ENCODE data around the gene WWOX. TPM values are rescaled to one million over a fixed set of nuclear protein-coding genes. Genes with fewer than 3 reads are reported as not detected.

Gene WWOX
- total and polyA plus RNA-seq, 2 of the 13 experiments (the other 11 are each of a cell fraction or from before 2014, with no cell fraction given): 9.1 to 37.4 TPM

DNA sequence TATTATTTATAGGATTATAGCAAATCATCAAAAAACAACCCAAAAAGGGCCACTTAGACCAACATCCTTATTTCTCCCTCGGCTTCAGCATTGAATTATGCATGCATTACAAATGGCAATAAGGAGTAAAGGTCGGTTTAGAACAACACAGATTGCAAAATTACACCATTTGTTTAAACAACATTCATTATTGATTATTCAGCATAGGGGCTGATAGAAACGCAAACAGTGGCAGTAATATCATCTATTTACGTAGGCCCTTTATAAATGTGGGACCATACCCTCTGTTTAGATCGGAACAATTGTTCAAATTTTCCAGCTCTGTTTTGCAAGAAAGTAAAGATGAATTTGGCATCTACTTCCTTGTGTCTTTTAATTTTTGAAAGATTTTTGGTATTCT is 153.3 kb downstream of the WWOX start (continued):
- TF ChIP-seq ARHGAP35 (CRISPR knock-in tag; IDR thresholded peaks at IDR 0.05; ENCODE audit: borderline replicate concordance) (no peak), FOXP4 (CRISPR knock-in tag; IDR thresholded peaks at IDR 0.05) (peak; percentile 98), RNF2 (conservative IDR thresholded peaks at IDR 0.05; ENCODE audit: low read depth) (no peak), ATF4 (CRISPR knock-in tag; IDR thresholded peaks at IDR 0.05) (peak in 1 of 2 experiments; percentile 77; a peak in 2 of 4 replicates), NFIC (IDR thresholded peaks at IDR 0.05; ENCODE audit: low read length) (peak; percentile 91), GPN1 (CRISPR knock-in tag; IDR thresholded peaks at IDR 0.05; ENCODE audit: borderline replicate concordance) (no peak), ATF6 (CRISPR knock-in tag; conservative IDR thresholded peaks at IDR 0.05) (no peak), ZNF34 (CRISPR knock-in tag; IDR thresholded peaks at IDR 0.05; ENCODE audit: borderline replicate concordance) (no peak), ZNF672 (CRISPR knock-in tag; IDR thresholded peaks at IDR 0.05) (no peak), CREM (IDR thresholded peaks at IDR 0.05) (peak; percentile 83), CREM (CRISPR knock-in tag; IDR thresholded peaks at IDR 0.05) (no peak), ZNF446 (CRISPR knock-in tag; IDR thresholded peaks at IDR 0.05) (no peak), HMGA1 (CRISPR knock-in tag; conservative IDR thresholded peaks at IDR 0.05) (no peak)
- TF ChIP-seq, protein P1, sequence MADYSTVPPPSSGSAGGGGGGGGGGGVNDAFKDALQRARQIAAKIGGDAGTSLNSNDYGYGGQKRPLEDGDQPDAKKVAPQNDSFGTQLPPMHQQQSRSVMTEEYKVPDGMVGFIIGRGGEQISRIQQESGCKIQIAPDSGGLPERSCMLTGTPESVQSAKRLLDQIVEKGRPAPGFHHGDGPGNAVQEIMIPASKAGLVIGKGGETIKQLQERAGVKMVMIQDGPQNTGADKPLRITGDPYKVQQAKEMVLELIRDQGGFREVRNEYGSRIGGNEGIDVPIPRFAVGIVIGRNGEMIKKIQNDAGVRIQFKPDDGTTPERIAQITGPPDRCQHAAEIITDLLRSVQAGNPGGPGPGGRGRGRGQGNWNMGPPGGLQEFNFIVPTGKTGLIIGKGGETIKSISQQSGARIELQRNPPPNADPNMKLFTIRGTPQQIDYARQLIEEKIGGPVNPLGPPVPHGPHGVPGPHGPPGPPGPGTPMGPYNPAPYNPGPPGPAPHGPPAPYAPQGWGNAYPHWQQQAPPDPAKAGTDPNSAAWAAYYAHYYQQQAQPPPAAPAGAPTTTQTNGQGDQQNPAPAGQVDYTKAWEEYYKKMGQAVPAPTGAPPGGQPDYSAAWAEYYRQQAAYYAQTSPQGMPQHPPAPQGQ (CRISPR knock-in tag; IDR thresholded peaks at IDR 0.05; ENCODE audit: borderline replicate concordance): no peak
- TF ChIP-seq, protein P2, sequence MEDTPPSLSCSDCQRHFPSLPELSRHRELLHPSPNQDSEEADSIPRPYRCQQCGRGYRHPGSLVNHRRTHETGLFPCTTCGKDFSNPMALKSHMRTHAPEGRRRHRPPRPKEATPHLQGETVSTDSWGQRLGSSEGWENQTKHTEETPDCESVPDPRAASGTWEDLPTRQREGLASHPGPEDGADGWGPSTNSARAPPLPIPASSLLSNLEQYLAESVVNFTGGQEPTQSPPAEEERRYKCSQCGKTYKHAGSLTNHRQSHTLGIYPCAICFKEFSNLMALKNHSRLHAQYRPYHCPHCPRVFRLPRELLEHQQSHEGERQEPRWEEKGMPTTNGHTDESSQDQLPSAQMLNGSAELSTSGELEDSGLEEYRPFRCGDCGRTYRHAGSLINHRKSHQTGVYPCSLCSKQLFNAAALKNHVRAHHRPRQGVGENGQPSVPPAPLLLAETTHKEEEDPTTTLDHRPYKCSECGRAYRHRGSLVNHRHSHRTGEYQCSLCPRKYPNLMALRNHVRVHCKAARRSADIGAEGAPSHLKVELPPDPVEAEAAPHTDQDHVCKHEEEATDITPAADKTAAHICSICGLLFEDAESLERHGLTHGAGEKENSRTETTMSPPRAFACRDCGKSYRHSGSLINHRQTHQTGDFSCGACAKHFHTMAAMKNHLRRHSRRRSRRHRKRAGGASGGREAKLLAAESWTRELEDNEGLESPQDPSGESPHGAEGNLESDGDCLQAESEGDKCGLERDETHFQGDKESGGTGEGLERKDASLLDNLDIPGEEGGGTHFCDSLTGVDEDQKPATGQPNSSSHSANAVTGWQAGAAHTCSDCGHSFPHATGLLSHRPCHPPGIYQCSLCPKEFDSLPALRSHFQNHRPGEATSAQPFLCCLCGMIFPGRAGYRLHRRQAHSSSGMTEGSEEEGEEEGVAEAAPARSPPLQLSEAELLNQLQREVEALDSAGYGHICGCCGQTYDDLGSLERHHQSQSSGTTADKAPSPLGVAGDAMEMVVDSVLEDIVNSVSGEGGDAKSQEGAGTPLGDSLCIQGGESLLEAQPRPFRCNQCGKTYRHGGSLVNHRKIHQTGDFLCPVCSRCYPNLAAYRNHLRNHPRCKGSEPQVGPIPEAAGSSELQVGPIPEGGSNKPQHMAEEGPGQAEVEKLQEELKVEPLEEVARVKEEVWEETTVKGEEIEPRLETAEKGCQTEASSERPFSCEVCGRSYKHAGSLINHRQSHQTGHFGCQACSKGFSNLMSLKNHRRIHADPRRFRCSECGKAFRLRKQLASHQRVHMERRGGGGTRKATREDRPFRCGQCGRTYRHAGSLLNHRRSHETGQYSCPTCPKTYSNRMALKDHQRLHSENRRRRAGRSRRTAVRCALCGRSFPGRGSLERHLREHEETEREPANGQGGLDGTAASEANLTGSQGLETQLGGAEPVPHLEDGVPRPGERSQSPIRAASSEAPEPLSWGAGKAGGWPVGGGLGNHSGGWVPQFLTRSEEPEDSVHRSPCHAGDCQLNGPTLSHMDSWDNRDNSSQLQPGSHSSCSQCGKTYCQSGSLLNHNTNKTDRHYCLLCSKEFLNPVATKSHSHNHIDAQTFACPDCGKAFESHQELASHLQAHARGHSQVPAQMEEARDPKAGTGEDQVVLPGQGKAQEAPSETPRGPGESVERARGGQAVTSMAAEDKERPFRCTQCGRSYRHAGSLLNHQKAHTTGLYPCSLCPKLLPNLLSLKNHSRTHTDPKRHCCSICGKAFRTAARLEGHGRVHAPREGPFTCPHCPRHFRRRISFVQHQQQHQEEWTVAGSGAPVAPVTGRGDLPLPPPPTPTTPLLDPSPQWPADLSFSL (CRISPR knock-in tag; IDR thresholded peaks at IDR 0.05): no peak
- TF ChIP-seq, protein P3, sequence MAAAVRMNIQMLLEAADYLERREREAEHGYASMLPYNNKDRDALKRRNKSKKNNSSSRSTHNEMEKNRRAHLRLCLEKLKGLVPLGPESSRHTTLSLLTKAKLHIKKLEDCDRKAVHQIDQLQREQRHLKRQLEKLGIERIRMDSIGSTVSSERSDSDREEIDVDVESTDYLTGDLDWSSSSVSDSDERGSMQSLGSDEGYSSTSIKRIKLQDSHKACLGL (CRISPR knock-in tag; IDR thresholded peaks at IDR 0.05): no peak
